GM12878 (cell line): ENCODE results near the gene SIGLEC14. TPM values are rescaled to one million over a fixed set of nuclear protein-coding genes. Genes with fewer than 3 reads are reported as not detected.

Experiments used
- ATAC-seq: fragments of 200-7000 bp; cut with Tn5 transposase; 3 replicates; pipeline ENCODE4 v1.9.1; 2020; ENCODE audit warnings: mild to moderate bottlenecking, moderate library complexity
- BruUV-seq: library from RNA; stranded (reverse); fragments of 400-500 nt; replicated peaks from 2 replicates; lab custom pipeline; 2021; lab: Mats Ljungman, UMichigan
- CTCF ChIA-PET: fragments of 300-600 bp; sonication (Branson Sonifier 250); formaldehyde crosslinking; extraction: SDS; loops from one replicate; lab custom pipeline; 2021; ENCODE audit warnings: inconsistent platforms; lab: Yijun Ruan, JAX
- POLR2A ChIA-PET: fragments of 350-600 bp; formaldehyde crosslinking; extraction: SDS; loops from one replicate; lab custom pipeline; 2021; ENCODE audit warnings: inconsistent platforms; lab: Charles Lee
- RAD21 ChIA-PET: fragments of 300-600 bp; sonication (Branson Sonifier 250); formaldehyde crosslinking; loops from one replicate; lab custom pipeline; 2023; ENCODE audit warnings: antibody characterized with exemption; ENCODE audit not compliant: unreplicated experiment; lab: Charles Lee
- SMC1A ChIA-PET: fragments of 300-600 bp; sonication (Branson Sonifier 250); formaldehyde crosslinking; loops from one replicate; lab custom pipeline; 2023; ENCODE audit not compliant: unreplicated experiment, uncharacterized antibody; lab: Charles Lee
- DNase-seq: peaks from one replicate; pipeline ENCODE4 v3.0.0-alpha.2; 2011; ENCODE audit warnings: low read depth, low spot score
- FAIRE-seq: peaks from 3 replicates; lab custom pipeline; 2011; peaks lifted over from hg19 to GRCh38; lab: Jason Lieb, UNC
- H2AFZ ChIP-seq: 2 replicates; pipeline ENCODE4 v1.6.0; 2011; ENCODE audit warnings: low read depth, low read length, control low read depth; ENCODE audit not compliant: control insufficient read depth
- H3K27ac ChIP-seq: 2 replicates; pipeline ENCODE4 v1.5.1; 2011; ENCODE audit warnings: control low read depth; ENCODE audit not compliant: control insufficient read depth, insufficient read depth
- H3K27me3 ChIP-seq, 2 experiments: replicated peaks in 1 of 2; 2 replicates each; pipeline versions ENCODE4 v1.6.0 to v1.6.1; 2011; ENCODE audit warnings: low read length in 1 of 2; ENCODE audit not compliant: control insufficient read depth in 2 of 2, insufficient read depth in 2 of 2
- H3K36me3 ChIP-seq, 2 experiments: 2 replicates each; pipeline ENCODE4 v1.5.1; 2011; ENCODE audit warnings: low read length in 1 of 2; ENCODE audit not compliant: control insufficient read depth in 2 of 2, insufficient read depth in 2 of 2
- H3K4me1 ChIP-seq: 2 replicates; pipeline ENCODE4 v1.6.1; 2011; ENCODE audit warnings: mild to moderate bottlenecking, low read length, moderate library complexity, mixed read lengths; ENCODE audit not compliant: control insufficient read depth, insufficient read depth
- H3K4me2 ChIP-seq: 2 replicates; pipeline ENCODE4 v1.6.0; 2011; ENCODE audit warnings: control low read depth; ENCODE audit not compliant: control insufficient read depth, insufficient read depth
- H3K4me3 ChIP-seq: fragments of 200-600 bp; sonication (generic); 2 replicates; pipeline ENCODE4 v1.5.1; 2016
- H3K79me2 ChIP-seq: 2 replicates; pipeline ENCODE4 v1.6.0; 2011; ENCODE audit warnings: low read length; ENCODE audit not compliant: control insufficient read depth, insufficient read depth
- H3K9ac ChIP-seq: 2 replicates; pipeline ENCODE4 v1.8.0; 2011; ENCODE audit warnings: low read length, control low read depth, mixed read lengths; ENCODE audit not compliant: control insufficient read depth, insufficient read depth
- H3K9me3 ChIP-seq: replicated peaks from 3 replicates; pipeline ENCODE4 v1.5.1; 2011; ENCODE audit warnings: mild to moderate bottlenecking, low read length; ENCODE audit not compliant: control insufficient read depth, insufficient read depth
- H4K20me1 ChIP-seq: 2 replicates; pipeline ENCODE4 v1.6.0; 2011; ENCODE audit not compliant: control insufficient read depth, insufficient read depth
- BACH1 ChIP-seq: fragments of 450-650 bp; IDR thresholded peaks from 2 replicates; pipeline ENCODE4 v1.6.1; 2017; ENCODE audit warnings: mild to moderate bottlenecking, borderline replicate concordance
- BCL3 ChIP-seq: IDR thresholded peaks from 2 replicates; pipeline ENCODE4 v1.6.1; 2011; ENCODE audit warnings: borderline replicate concordance, low read depth, mild to moderate bottlenecking, moderate library complexity, low read length; ENCODE audit not compliant: insufficient read depth, poor library complexity, severe bottlenecking
- CHD4 ChIP-seq: fragments of 200-600 bp; sonication (generic); IDR thresholded peaks from 2 replicates; pipeline ENCODE4 v1.6.1; 2016; ENCODE audit warnings: mild to moderate bottlenecking
- EED ChIP-seq: sonication (generic); IDR thresholded peaks from 2 replicates; pipeline ENCODE4 v1.6.1; 2016; ENCODE audit warnings: antibody characterized with exemption, low read depth
- JUNB ChIP-seq: IDR thresholded peaks from 2 replicates; pipeline ENCODE4 v1.6.1; 2016; ENCODE audit warnings: antibody characterized with exemption, mild to moderate bottlenecking
- KDM1A ChIP-seq: fragments of 200-600 bp; sonication (generic); IDR thresholded peaks from 2 replicates; pipeline ENCODE4 v1.6.1; 2016; ENCODE audit warnings: borderline replicate concordance
- MLLT1 ChIP-seq: fragments of 450-650 bp; IDR thresholded peaks from 2 replicates; pipeline ENCODE4 v1.6.1; 2016; ENCODE audit warnings: mild to moderate bottlenecking
- MYC ChIP-seq: IDR thresholded peaks from 2 replicates; pipeline ENCODE4 v1.6.1; 2011; ENCODE audit warnings: mild to moderate bottlenecking, low read length, moderate library complexity, inconsistent platforms; ENCODE audit not compliant: insufficient read depth, insufficient replicate concordance, insufficient read length, severe bottlenecking
- NR2F1 ChIP-seq: fragments of 450-650 bp; conservative IDR thresholded peaks from 2 replicates; pipeline ENCODE4 v1.6.1; 2017; ENCODE audit warnings: mild to moderate bottlenecking
- PBX3 ChIP-seq: IDR thresholded peaks from 2 replicates; pipeline ENCODE4 v1.6.1; 2011; ENCODE audit warnings: mild to moderate bottlenecking, low read depth, low read length, moderate library complexity; ENCODE audit not compliant: insufficient replicate concordance
- REST ChIP-seq: IDR thresholded peaks from 2 replicates; pipeline ENCODE4 v1.6.1; 2012; ENCODE audit warnings: mild to moderate bottlenecking, low read depth, low read length
- RUNX3 ChIP-seq: IDR thresholded peaks from 2 replicates; pipeline ENCODE4 v1.6.1; 2012; ENCODE audit warnings: low read length, inconsistent platforms
- SPI1 ChIP-seq: IDR thresholded peaks from 2 replicates; pipeline ENCODE4 v1.6.1; 2011; ENCODE audit warnings: low read depth, mild to moderate bottlenecking, low read length, moderate library complexity, borderline replicate concordance; ENCODE audit not compliant: insufficient read depth
- TBL1XR1 ChIP-seq: IDR thresholded peaks from 2 replicates; pipeline ENCODE4 v1.6.1; 2012; ENCODE audit warnings: low read depth, low read length, improper control_type of control experiment
- TCF7 ChIP-seq: IDR thresholded peaks from 2 replicates; pipeline ENCODE4 v1.6.1; 2014; ENCODE audit warnings: antibody characterized with exemption, borderline replicate concordance
- ZNF24 ChIP-seq: fragments of 450-650 bp; IDR thresholded peaks from 2 replicates; pipeline ENCODE4 v1.6.1; 2017; ENCODE audit warnings: antibody characterized with exemption, mild to moderate bottlenecking
- WGBS: methylation state at CpG from one replicate; pipeline ENCODE4 v1.1.6; 2016; ENCODE audit warnings: low lambda C conversion rate; ENCODE audit not compliant: insufficient replicate concordance, insufficient coverage; ENCODE audit errors: missing lambda C conversion rate; 5-methylcytosine and 5-hydroxymethylcytosine counted together
- in situ Hi-C: fragments of 300-500 bp; cut with MboI; formaldehyde crosslinking; loops from 9 replicates; pipeline ENCODE4 v1.14.3; 2018; ENCODE audit warnings: mixed read lengths
- intact Hi-C: fragments of 100-400 bp; cut with micrococcal nuclease; formaldehyde crosslinking; loops from one replicate; pipeline ENCODE4 v1.14.2; 2022; ENCODE audit not compliant: unreplicated experiment
- polyA plus RNA-seq, 11 experiments: library from polyadenylated mRNA; depleted of rRNA in 4 of 11; unstranded in 6 of 11; stranded (reverse) in 5 of 11; fragments of >200 nt; fragmentation: Nextera tagmentation in 4 of 11; fragmentation: Illumina TruSeq in 1 of 11; extraction: Ambion mirVana in 4 of 11; extraction: Trizol in 1 of 11; gene quantifications; 1 replicate in 1 of 11; 2 replicates in 10 of 11; pipeline versions ENCODE4 v1.2.1 to v1.2.3, GENCODE V29; 2011 to 2016; ENCODE audit warnings: inconsistent platforms in 2 of 11, missing spikeins in 2 of 11, low read depth in 1 of 11
- total RNA-seq, 4 experiments: library from RNA; depleted of rRNA in 3 of 4; stranded (reverse); fragments of >200 nt in 3 of 4; fragmentation: Illumina TruSeq in 1 of 4; extraction: Trizol in 1 of 4; gene quantifications; 2 replicates each; pipeline versions ENCODE4 v1.2.1 to v1.2.3, GENCODE V29; 2013 to 2021

Gene SIGLEC14
- total and polyA plus RNA-seq, 10 of the 15 experiments (the other 5 are each of a cell fraction or from before 2014, with no cell fraction given) = 0.57 to 8.4 (median 4.6) TPM

GRCh38 chr19:51639916-51640315, 6.7 kb downstream of the SIGLEC14 start:
- BruUV-seq = no TSS peak
- intact Hi-C loops = no loop called here
- WGBS = 19% methylated on average over 4 of the region's 4 CpGs
- no peak overlapping the region for H3K9ac ChIP-seq
- no peak overlapping the region for H3K4me3 ChIP-seq
- no peak overlapping the region for H2AFZ ChIP-seq
- TF ChIP-seq TCF7 (no peak), BACH1 (no peak), EED (no peak), NR2F1 (no peak), JUNB (no peak), SPI1 (no peak), CHD4 (no peak), MYC (no peak), KDM1A (no peak), PBX3 (no peak), BCL3 (no peak), RUNX3 (no peak), REST (no peak), MLLT1 (no peak), TBL1XR1 (no peak), ZNF24 (no peak)
- H3K4me2 ChIP-seq = no peak overlapping the region
- no peaks in the 10 kb centered on the region for H3K27me3 ChIP-seq
- ATAC-seq (no peak), DNase-seq (no peak), FAIRE-seq (no peak)
- no peaks in the 10 kb centered on the region; the same call in 2 of the 3 replicates for H3K9me3 ChIP-seq
- ChIA-PET POLR2A (no interaction called here), RAD21 (interaction anchor here (0.6 kb wide), 1 partner anchor 17 kb away, joined by 3 read pairs; no protein-coding TSS in a partner anchor), SMC1A (no interaction called here), CTCF (interaction anchor here (0.7 to 0.8 kb wide), 4 partner anchors 10 to 19 kb away, joined by 3 to 5 read pairs (median 4); partner anchors contain the start of gene SIGLEC5)
- no peaks in the 10 kb centered on the region for H4K20me1 ChIP-seq
- H3K27ac ChIP-seq = no peak overlapping the region
- in situ Hi-C loops = no loop called here
- H3K79me2 ChIP-seq = no peaks in the 10 kb centered on the region
- no peaks in the 10 kb centered on the region for H3K36me3 ChIP-seq
- peaks cover 9% of the 10 kb centered on the region; the same call in 1 of the 2 replicates for H3K4me1 ChIP-seq
